Vagina (tissue), 2 donors: ENCODE data around the gene PNPLA1.

Experiments
- CTCF ChIP-seq, 3 experiments: fragments of 450-650 bp in 2 of 3; fragments of 200-600 bp in 1 of 3; sonication (generic) in 1 of 3; IDR thresholded peaks; one replicate each; pipeline ENCODE4 v1.5.1; 2017 to 2019; ENCODE audit warnings: antibody characterized with exemption in 3 of 3, mild to moderate bottlenecking in 2 of 3, moderate library complexity in 2 of 3
- POLR2A ChIP-seq, 2 donors: fragments of 450-650 bp; IDR thresholded peaks; one replicate each; pipeline ENCODE4 v1.6.1; 2017; ENCODE audit warnings: antibody characterized with exemption in 2 of 2, mild to moderate bottlenecking in 2 of 2, moderate library complexity in 2 of 2
- POLR2AphosphoS5 ChIP-seq, 2 donors: sonication (generic); formaldehyde crosslinking; IDR thresholded peaks; one replicate each; pipeline ENCODE4 v1.9.0; 2017; ENCODE audit warnings: antibody characterized with exemption in 2 of 2, mild to moderate bottlenecking in 2 of 2, low read depth in 1 of 2; ENCODE audit not compliant: insufficient read depth in 1 of 2

- TF ChIP-seq CTCF (IDR thresholded peaks at IDR 0.05) (no peak), POLR2AphosphoS5 (IDR thresholded peaks at IDR 0.05; ENCODE audit: insufficient read depth in 1 of 2, low read depth in 1 of 2) (no peak), POLR2A (IDR thresholded peaks at IDR 0.05) (no peak)
Observed at GRCh38 chr6:36290668-36291620, 21.1 kb downstream of the PNPLA1 start.
